ENCODE results near the gene OGFOD3. TPM values are rescaled to one million over a fixed set of nuclear protein-coding genes. Genes with fewer than 3 reads are reported as not detected.

The OGFOD3 gene
- total and polyA plus RNA-seq, 9 of the 15 experiments (the other 6 are each of a cell fraction or from before 2014, with no cell fraction given) = 0.69 to 44.7 (median 18.9) TPM

DNA sequence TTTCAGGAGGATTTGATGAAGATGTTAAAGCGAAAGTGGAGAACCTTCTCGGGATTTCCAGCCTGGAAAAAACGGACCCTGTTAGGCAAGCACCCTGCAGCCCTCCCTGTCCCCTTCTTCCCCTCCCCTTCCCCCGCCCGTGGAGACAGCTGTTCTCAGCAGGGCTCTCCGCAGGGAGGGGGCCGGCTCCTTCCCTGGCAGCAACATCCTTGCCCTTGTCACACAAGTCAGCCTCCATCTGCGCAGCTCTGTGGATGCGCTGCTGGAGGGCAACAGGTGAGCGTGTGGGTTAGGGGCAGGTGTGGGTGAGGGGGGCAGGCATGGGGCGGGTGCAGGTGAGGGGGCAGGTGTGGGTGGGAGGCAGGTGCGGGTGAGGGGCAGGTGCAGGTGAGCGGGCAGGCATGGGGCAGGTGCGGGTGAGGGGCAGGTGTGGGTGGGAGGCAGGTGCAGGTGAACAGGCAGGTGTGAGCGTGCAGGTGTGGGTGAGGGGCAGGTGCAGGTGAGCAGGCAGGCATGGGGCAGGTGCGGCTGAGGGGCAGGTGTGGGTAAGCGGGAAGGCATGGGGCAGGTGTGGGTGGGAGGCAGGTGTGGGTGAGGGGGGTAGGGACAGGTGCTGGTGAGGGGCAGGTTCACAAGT, 22.7 kb upstream of the OGFOD3 start:
- Histone ChIP-seq H3K27me3 (ENCODE audit: control insufficient read depth in 2 of 2, insufficient read depth in 2 of 2, low read length in 2 of 2) (no peaks in the 10 kb centered on the region), H3K4me3 (no peak overlapping the region), H3K36me3 (ENCODE audit: control insufficient read depth, insufficient read depth, low read length) (peaks cover 24% of the 10 kb centered on the region; the same call in 1 of the 3 replicates), H3K79me2 (ENCODE audit: control insufficient read depth, insufficient read depth, low read length) (no peaks in the 10 kb centered on the region; the same call in 2 of the 3 replicates), H3K9me1 (ENCODE audit: control insufficient read depth, insufficient read depth, low read length) (no peaks in the 10 kb centered on the region), H3K4me1 (replicated peaks in 1 of 2; ENCODE audit: control insufficient read depth in 2 of 2, insufficient read depth in 2 of 2, low read length in 2 of 2) (peaks cover 0 to 74% of the 10 kb centered on the region in 2 experiments; a peak in 2 of 5 replicates), H3K9ac (ENCODE audit: insufficient read depth in 1 of 2, low read depth in 2 of 2, low read length in 2 of 2) (no peak overlapping the region), H3K27ac (ENCODE audit: extremely low read depth, low read depth, low read length) (no peak overlapping the region), H4K20me1 (replicated peaks; ENCODE audit: control insufficient read depth, insufficient read depth, low read length) (no peaks in the 10 kb centered on the region), H3K9me3 (replicated peaks; ENCODE audit: control insufficient read depth, insufficient read depth, low read depth, low read length) (no peaks in the 10 kb centered on the region), H2AFZ (ENCODE audit: low read depth, low read length) (no peak overlapping the region), H3K4me2 (ENCODE audit: insufficient read depth, low read length) (no peak overlapping the region)
- 71% methylated on average over 15 of the region's 17 CpGs for WGBS (ENCODE audit: insufficient coverage, low coverage, missing lambda C conversion rate)
- intact Hi-C loops (cut with micrococcal nuclease) (no loop called here), in situ Hi-C loops (cut with MboI) (no loop called here)
- ChIA-PET POLR2A (no interaction called here), CTCF (ENCODE audit: low intra/inter-chr PET ratio) (no interaction called here)
- DNase-seq (ENCODE audit: extremely low read depth in 1 of 4, low spot score in 3 of 4) (no peak), FAIRE-seq (no peak), ATAC-seq (peak; percentile 44; the same call in 2 of the 3 replicates)
- no TSS peak for BruUV-seq (replicated peaks)
- TF ChIP-seq, protein P1, sequence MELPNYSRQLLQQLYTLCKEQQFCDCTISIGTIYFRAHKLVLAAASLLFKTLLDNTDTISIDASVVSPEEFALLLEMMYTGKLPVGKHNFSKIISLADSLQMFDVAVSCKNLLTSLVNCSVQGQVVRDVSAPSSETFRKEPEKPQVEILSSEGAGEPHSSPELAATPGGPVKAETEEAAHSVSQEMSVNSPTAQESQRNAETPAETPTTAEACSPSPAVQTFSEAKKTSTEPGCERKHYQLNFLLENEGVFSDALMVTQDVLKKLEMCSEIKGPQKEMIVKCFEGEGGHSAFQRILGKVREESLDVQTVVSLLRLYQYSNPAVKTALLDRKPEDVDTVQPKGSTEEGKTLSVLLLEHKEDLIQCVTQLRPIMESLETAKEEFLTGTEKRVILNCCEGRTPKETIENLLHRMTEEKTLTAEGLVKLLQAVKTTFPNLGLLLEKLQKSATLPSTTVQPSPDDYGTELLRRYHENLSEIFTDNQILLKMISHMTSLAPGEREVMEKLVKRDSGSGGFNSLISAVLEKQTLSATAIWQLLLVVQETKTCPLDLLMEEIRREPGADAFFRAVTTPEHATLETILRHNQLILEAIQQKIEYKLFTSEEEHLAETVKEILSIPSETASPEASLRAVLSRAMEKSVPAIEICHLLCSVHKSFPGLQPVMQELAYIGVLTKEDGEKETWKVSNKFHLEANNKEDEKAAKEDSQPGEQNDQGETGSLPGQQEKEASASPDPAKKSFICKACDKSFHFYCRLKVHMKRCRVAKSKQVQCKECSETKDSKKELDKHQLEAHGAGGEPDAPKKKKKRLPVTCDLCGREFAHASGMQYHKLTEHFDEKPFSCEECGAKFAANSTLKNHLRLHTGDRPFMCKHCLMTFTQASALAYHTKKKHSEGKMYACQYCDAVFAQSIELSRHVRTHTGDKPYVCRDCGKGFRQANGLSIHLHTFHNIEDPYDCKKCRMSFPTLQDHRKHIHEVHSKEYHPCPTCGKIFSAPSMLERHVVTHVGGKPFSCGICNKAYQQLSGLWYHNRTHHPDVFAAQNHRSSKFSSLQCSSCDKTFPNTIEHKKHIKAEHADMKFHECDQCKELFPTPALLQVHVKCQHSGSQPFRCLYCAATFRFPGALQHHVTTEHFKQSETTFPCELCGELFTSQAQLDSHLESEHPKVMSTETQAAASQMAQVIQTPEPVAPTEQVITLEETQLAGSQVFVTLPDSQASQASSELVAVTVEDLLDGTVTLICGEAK (IDR thresholded peaks at IDR 0.05) = no peak
- TF ChIP-seq, protein P1 (CRISPR knock-in tag; IDR thresholded peaks at IDR 0.05) = no peak
- TF ChIP-seq FOXM1 (IDR thresholded peaks at IDR 0.05; ENCODE audit: low read depth) = no peak
- no peak for TF ChIP-seq FOXM1 (CRISPR knock-in tag; IDR thresholded peaks at IDR 0.05; ENCODE audit: low read depth)
- TF ChIP-seq TAL1 (IDR thresholded peaks at IDR 0.05) = no peak
- TF ChIP-seq MED1 (CRISPR knock-in tag; IDR thresholded peaks at IDR 0.05; ENCODE audit: borderline replicate concordance) = no peak
- TF ChIP-seq POLR2G (IDR thresholded peaks at IDR 0.05; ENCODE audit: low read depth, low read length) = peak; percentile 67
- TF ChIP-seq, protein P2, sequence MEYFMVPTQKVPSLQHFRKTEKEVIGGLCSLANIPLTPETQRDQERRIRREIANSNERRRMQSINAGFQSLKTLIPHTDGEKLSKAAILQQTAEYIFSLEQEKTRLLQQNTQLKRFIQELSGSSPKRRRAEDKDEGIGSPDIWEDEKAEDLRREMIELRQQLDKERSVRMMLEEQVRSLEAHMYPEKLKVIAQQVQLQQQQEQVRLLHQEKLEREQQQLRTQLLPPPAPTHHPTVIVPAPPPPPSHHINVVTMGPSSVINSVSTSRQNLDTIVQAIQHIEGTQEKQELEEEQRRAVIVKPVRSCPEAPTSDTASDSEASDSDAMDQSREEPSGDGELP (CRISPR knock-in tag; IDR thresholded peaks at IDR 0.05; ENCODE audit: borderline replicate concordance) = peak; percentile 75; the same call in 1 of the 2 replicates
- no peak for TF ChIP-seq PHTF2 (CRISPR knock-in tag; IDR thresholded peaks at IDR 0.05)
- TF ChIP-seq, protein P3, sequence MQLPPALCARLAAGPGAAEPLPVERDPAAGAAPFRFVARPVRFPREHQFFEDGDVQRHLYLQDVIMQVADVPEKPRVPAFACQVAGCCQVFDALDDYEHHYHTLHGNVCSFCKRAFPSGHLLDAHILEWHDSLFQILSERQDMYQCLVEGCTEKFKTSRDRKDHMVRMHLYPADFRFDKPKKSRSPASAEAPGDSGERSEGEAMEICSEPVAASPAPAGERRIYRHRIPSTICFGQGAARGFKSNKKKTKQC (CRISPR knock-in tag; IDR thresholded peaks at IDR 0.05) = no peak
